Activated CD4-positive, alpha-beta memory T cell treated with anti-CD3 and anti-CD28 coated beads, Interleukin-2, amount 10 ng/mL, durations not matched to agents 7 days and 5 days (primary cell): ENCODE data around the gene SCT. TPM values are rescaled to one million over a fixed set of nuclear protein-coding genes. Genes with fewer than 3 reads are reported as not detected.

ENCODE experiments used
- CTCF ChIA-PET: fragments of 350-600 bp; sonication (Branson Sonifier 250); formaldehyde crosslinking; loops from one replicate; lab custom pipeline; 2021; ENCODE audit warnings: antibody characterized with exemption, inconsistent platforms; lab: Charles Lee
- POLR2A ChIA-PET: fragments of 350-600 bp; sonication (Branson Sonifier 250); formaldehyde crosslinking; loops from one replicate; lab custom pipeline; 2021; ENCODE audit warnings: antibody characterized with exemption; lab: Charles Lee
- DNase-seq: peaks from one replicate; pipeline ENCODE4 v3.0.0-alpha.2; 2020
- H3K27ac Mint-ChIP-seq: one replicate; pipeline ENCODE4 v1.8.0; 2021; ENCODE audit warnings: mild to moderate bottlenecking, mixed read lengths
- H3K27me3 Mint-ChIP-seq: one replicate; pipeline ENCODE4 v1.8.0; 2021; ENCODE audit warnings: mixed read lengths
- H3K36me3 Mint-ChIP-seq: one replicate; pipeline ENCODE4 v1.8.0; 2021; ENCODE audit warnings: low read depth, mixed read lengths
- H3K4me1 Mint-ChIP-seq: one replicate; pipeline ENCODE4 v1.8.0; 2021; ENCODE audit warnings: mixed read lengths
- H3K4me3 Mint-ChIP-seq: one replicate; pipeline ENCODE4 v1.8.0; 2021; ENCODE audit warnings: mild to moderate bottlenecking, mixed read lengths
- H3K9me3 Mint-ChIP-seq: one replicate; pipeline ENCODE4 v1.8.0; 2021; ENCODE audit warnings: mixed read lengths
- total RNA-seq, 2 experiments: library from RNA; stranded (reverse); gene quantifications; one replicate each; pipeline ENCODE4 v1.2.3, GENCODE V29; 2021

Gene SCT
- total RNA-seq, 2 experiments from 2014 or later: not detected

GRCh38 chr11:609341-609811 is 17.6 kb downstream of the SCT start:
- H3K4me3 Mint-ChIP-seq: no peak overlapping the region
- peaks cover 69% of the 10 kb centered on the region for H3K36me3 Mint-ChIP-seq
- no peaks in the 10 kb centered on the region for H3K27me3 Mint-ChIP-seq
- peaks cover 6% of the 10 kb centered on the region for H3K4me1 Mint-ChIP-seq
- no peak for DNase-seq
- no peak overlapping the region for H3K27ac Mint-ChIP-seq
- CTCF ChIA-PET: no interaction called here
- POLR2A ChIA-PET: interaction anchor here (2.2 kb wide), 1 partner anchor 21 kb away, joined by 8 read pairs; no protein-coding TSS in a partner anchor
- no peaks in the 10 kb centered on the region for H3K9me3 Mint-ChIP-seq

GRCh38 chr11:608791-609251 is 18.2 kb downstream of the SCT start:
- ChIA-PET POLR2A (interaction anchor here (1.6 to 2.2 kb wide), 2 partner anchors 21 kb away, joined by 3 to 8 read pairs; no protein-coding TSS in a partner anchor), CTCF (no interaction called here)
- Mint-ChIP-seq H3K27me3 (no peaks in the 10 kb centered on the region), H3K4me1 (peaks cover 6% of the 10 kb centered on the region), H3K4me3 (no peak overlapping the region), H3K27ac (no peak overlapping the region), H3K36me3 (peaks cover 69% of the 10 kb centered on the region), H3K9me3 (no peaks in the 10 kb centered on the region)
- DNase-seq: no peak

GRCh38 chr11:607971-608659 is 18.9 kb downstream of the SCT start:
- ChIA-PET CTCF (no interaction called here), POLR2A (interaction anchor here (1.6 kb wide), 1 partner anchor 21 kb away, joined by 3 read pairs; no protein-coding TSS in a partner anchor)
- no peaks in the 10 kb centered on the region for H3K9me3 Mint-ChIP-seq

GRCh38 chr11:607020-607780 is 19.8 kb downstream of the SCT start:
- peaks cover 63% of the 10 kb centered on the region for H3K36me3 Mint-ChIP-seq
- ChIA-PET POLR2A (interaction anchor here (0.8 to 1.6 kb wide), 2 partner anchors 9 to 20 kb away, joined by 3 read pairs; partner anchors contain the start of gene IRF7), CTCF (no interaction called here)
- DNase-seq: no peak
- no peak overlapping the region for H3K4me3 Mint-ChIP-seq
- H3K27me3 Mint-ChIP-seq: no peaks in the 10 kb centered on the region
- no peaks in the 10 kb centered on the region for H3K9me3 Mint-ChIP-seq
- peaks cover 2% of the 10 kb centered on the region for H3K4me1 Mint-ChIP-seq
- no peak overlapping the region for H3K27ac Mint-ChIP-seq

More at GRCh38 chr11:607971-608659, 18.9 kb downstream of the SCT start:
- no peak overlapping the region for H3K4me3 Mint-ChIP-seq
- H3K36me3 Mint-ChIP-seq: peaks cover 67% of the 10 kb centered on the region
- no peak overlapping the region for H3K27ac Mint-ChIP-seq
- no peaks in the 10 kb centered on the region for H3K27me3 Mint-ChIP-seq
- peaks cover 3% of the 10 kb centered on the region for H3K4me1 Mint-ChIP-seq
- no peak for DNase-seq

DNA sequence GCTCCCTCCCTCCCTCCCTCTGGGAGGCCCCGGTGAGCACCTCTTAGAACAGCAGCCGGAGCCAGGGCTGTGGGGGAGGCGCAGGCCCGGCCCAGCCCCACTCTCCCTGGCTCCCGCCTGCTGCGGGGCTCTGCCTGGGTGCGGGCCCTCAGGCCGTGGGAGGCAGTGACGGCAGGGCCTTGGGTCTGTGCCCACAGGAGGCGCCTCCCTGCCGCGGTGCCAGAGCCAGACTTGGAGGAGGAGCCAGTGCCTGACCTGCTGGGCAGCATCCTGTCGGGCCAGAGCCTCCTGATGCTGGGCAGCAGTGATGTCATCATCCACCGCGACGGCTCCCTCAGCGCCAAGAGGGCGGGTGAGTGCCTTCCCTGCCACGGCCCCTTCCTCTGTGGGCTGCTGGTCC is 20.7 kb downstream of the SCT start:
- H3K27ac Mint-ChIP-seq: no peak overlapping the region
- no peaks in the 10 kb centered on the region for H3K9me3 Mint-ChIP-seq
- peaks cover 63% of the 10 kb centered on the region for H3K36me3 Mint-ChIP-seq
- no peak overlapping the region for H3K4me3 Mint-ChIP-seq
- CTCF ChIA-PET: no interaction called here
- no peaks in the 10 kb centered on the region for H3K4me1 Mint-ChIP-seq
- POLR2A ChIA-PET: interaction anchor here (0.8 kb wide), 1 partner anchor 10 kb away, joined by 3 read pairs; the partner anchor contains the start of gene IRF7
- H3K27me3 Mint-ChIP-seq: no peaks in the 10 kb centered on the region
- no peak for DNase-seq

DNA sequence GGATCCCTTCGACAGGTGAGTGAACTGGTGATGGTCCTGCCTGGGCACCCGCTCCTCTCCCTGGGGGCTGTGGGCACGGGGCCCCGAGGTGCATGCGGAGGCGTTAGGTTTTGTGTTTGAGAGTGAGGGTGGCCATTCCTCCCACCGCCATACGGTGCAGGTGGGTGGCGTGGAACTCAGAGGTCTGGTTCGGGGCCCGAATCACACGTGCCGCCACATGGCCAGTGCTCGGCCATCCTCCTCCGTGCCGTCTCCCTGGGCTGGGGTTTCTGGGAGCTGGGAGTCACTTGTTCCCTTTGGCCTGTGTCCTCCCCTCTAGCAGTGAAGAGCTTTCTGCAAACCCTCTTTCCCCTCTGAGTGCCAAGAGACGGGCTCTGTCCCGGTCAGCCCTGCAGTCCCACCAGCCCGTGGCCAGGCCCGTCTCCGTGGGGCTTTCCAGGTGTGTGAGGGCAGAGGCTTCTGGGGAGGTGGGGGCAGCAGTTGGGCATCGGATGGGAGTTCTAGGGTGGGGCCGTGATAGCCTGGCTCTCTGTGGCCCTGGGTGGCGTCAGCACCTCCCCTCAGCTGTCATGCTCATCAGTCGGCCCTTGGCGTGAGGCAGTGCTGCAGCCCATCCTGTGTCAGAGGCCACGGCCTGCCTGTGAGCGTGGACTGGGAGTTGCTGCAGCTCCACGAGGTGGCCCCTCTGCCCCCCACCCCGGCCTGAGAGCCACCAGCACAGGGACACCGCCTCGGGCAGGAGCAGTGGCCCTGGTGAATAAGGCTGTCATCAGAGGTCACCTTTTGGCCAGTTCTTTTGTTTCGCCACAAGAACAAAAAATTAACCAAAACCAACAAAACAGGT is 21.5 kb downstream of the SCT start:
- Mint-ChIP-seq H3K36me3 (peaks cover 59% of the 10 kb centered on the region), H3K27ac (no peak overlapping the region), H3K9me3 (no peaks in the 10 kb centered on the region), H3K4me1 (no peaks in the 10 kb centered on the region), H3K27me3 (no peaks in the 10 kb centered on the region), H3K4me3 (no peak overlapping the region)
- no peak for DNase-seq
- CTCF ChIA-PET: no interaction called here
- POLR2A ChIA-PET: interaction anchor here (1.3 kb wide), 1 partner anchor 9 kb away, joined by 5 read pairs; no protein-coding TSS in a partner anchor

- POLR2A ChIA-PET: no interaction called here
- peaks cover 56% of the 10 kb centered on the region for H3K36me3 Mint-ChIP-seq
- no peak overlapping the region for H3K4me3 Mint-ChIP-seq
- no peaks in the 10 kb centered on the region for H3K9me3 Mint-ChIP-seq
- no peaks in the 10 kb centered on the region for H3K4me1 Mint-ChIP-seq
- H3K27me3 Mint-ChIP-seq: no peaks in the 10 kb centered on the region
- no peak for DNase-seq
- CTCF ChIA-PET: no interaction called here
- no peak overlapping the region for H3K27ac Mint-ChIP-seq
Measured at GRCh38 chr11:603154-603553, 23.8 kb downstream of the SCT start.

- Mint-ChIP-seq H3K4me3 (no peak overlapping the region), H3K36me3 (peaks cover 54% of the 10 kb centered on the region), H3K4me1 (peaks cover 5% of the 10 kb centered on the region), H3K9me3 (no peaks in the 10 kb centered on the region), H3K27ac (no peak overlapping the region), H3K27me3 (no peaks in the 10 kb centered on the region)
- ChIA-PET POLR2A (interaction anchor here (0.9 kb wide), 1 partner anchor 26 kb away, joined by 3 read pairs; the partner anchor contains the start of gene PHRF1), CTCF (interaction anchor here (0.7 kb wide), 1 partner anchor 234 kb away, joined by 4 read pairs; no protein-coding TSS in a partner anchor)
- DNase-seq: no peak
Measured at GRCh38 chr11:601573-602245, 25.3 kb downstream of the SCT start.

GRCh38 chr11:598005-598680 is 28.8 kb downstream of the SCT start:
- Mint-ChIP-seq H3K9me3 (no peaks in the 10 kb centered on the region), H3K27me3 (no peaks in the 10 kb centered on the region), H3K36me3 (peaks cover 54% of the 10 kb centered on the region), H3K4me3 (no peak overlapping the region), H3K27ac (peak overlapping the region; percentile 7), H3K4me1 (peaks cover 25% of the 10 kb centered on the region)
- ChIA-PET POLR2A (no interaction called here), CTCF (no interaction called here)
- no peak for DNase-seq

DNA sequence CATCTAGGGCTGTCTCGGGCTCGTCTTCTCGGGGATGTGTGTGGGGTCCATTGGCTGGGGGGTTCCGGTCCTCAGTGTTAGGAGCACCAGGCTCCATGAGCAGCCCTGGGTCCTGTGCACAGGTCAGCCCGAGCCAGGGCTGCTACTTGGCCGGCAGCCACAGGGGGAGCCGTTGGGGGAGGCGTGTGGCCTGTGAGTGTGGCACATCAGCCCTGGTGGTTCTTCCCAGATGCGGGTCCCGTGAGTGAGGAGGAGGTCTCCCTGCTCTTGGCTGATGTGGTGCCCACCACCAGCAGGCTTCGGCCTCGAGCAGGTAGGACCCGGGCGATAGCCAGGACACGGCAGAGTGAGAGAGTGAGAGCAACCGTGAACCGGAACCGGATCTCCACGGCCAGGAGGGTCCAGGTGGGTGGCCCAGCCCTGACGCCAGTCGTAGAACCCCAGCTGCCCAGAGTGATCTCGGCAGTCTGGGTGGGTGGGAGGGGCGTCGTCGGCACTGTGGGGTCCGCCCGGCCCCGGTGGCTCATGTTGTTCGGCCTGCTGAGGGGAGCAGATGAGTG is 29.7 kb downstream of the SCT start:
- Mint-ChIP-seq H3K4me1 (peaks cover 25% of the 10 kb centered on the region), H3K27me3 (no peaks in the 10 kb centered on the region), H3K27ac (no peak overlapping the region), H3K9me3 (no peaks in the 10 kb centered on the region), H3K4me3 (no peak overlapping the region), H3K36me3 (peaks cover 57% of the 10 kb centered on the region)
- ChIA-PET POLR2A (no interaction called here), CTCF (no interaction called here)
- no peak for DNase-seq

DNA sequence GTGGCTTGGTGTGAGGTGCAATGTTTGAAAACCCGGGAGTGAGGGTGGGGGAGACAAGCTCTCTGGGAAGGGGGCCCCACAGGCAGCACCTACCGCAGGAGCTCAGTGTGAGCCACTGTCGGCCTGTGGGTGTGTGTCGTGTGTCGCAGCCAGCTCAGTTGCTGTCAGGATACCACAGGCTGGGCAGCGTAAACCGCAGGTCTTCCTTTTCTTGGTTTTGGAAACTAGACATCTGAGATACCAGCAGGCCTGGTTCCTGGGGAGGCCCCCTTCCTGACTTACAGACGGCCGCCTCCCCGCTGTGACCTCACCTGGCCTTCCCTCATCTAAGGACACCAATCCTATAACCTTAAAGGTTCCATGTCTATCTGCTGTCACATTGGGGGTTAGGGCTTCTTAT is 30.6 kb downstream of the SCT start:
- Mint-ChIP-seq H3K27me3 (no peaks in the 10 kb centered on the region), H3K36me3 (peaks cover 53% of the 10 kb centered on the region), H3K4me3 (no peak overlapping the region), H3K27ac (peak overlapping the region; percentile 61), H3K9me3 (no peaks in the 10 kb centered on the region), H3K4me1 (peaks cover 25% of the 10 kb centered on the region)
- CTCF ChIA-PET: interaction anchor here (1.3 kb wide), 1 partner anchor 42 kb away, joined by 3 read pairs; no protein-coding TSS in a partner anchor
- POLR2A ChIA-PET: no interaction called here
- peak; percentile 59 for DNase-seq
